Globus pallidus (tissue), 1 donor: Measurements from ENCODE around the gene NEUROD1.
A peak's percentile ranks its signal among the peaks of the same experiment; 100 is the strongest.

Source experiments
- DNase-seq: peaks from one replicate; pipeline ENCODE4 v3.0.0-alpha.2; 2015; ENCODE audit warnings: low spot score

The NEUROD1 gene

GRCh38 chr2:181680937-181681811 is 857 bp upstream of the NEUROD1 start:
- DNase-seq: no peak

GRCh38 chr2:181679544-181679979 is 755 bp downstream of the NEUROD1 start:
- DNase-seq: no peak

GRCh38 chr2:181678861-181679543 is 1.3 kb downstream of the NEUROD1 start:
- DNase-seq: no peak

- no peak for DNase-seq
Measured at GRCh38 chr2:181677912-181678586, 2.3 kb downstream of the NEUROD1 start.

GRCh38 chr2:181675254-181675653 is 5.1 kb downstream of the NEUROD1 start:
- no peak for DNase-seq

GRCh38 chr2:181674461-181674860 is 5.9 kb downstream of the NEUROD1 start:
- no peak for DNase-seq

GRCh38 chr2:181673173-181673572 is 7.1 kb downstream of the NEUROD1 start:
- DNase-seq: no peak

GRCh38 chr2:181672255-181673008 is 7.9 kb downstream of the NEUROD1 start:
- DNase-seq: no peak

- no peak for DNase-seq
Measured at GRCh38 chr2:181670632-181671031, 9.7 kb downstream of the NEUROD1 start.

GRCh38 chr2:181667234-181667633 is 13.1 kb downstream of the NEUROD1 start:
- no peak for DNase-seq

- no peak for DNase-seq
Measured at GRCh38 chr2:181662287-181662686, 18.0 kb downstream of the NEUROD1 start.

GRCh38 chr2:181660181-181660580 is 20.1 kb downstream of the NEUROD1 start:
- DNase-seq: no peak

- no peak for DNase-seq
Measured at GRCh38 chr2:181658444-181658843, 21.9 kb downstream of the NEUROD1 start.

- no peak for DNase-seq
Measured at GRCh38 chr2:181657379-181657778, 22.9 kb downstream of the NEUROD1 start.

- DNase-seq: peak; percentile 10
Measured at GRCh38 chr2:181656450-181657291, 23.6 kb downstream of the NEUROD1 start, which contains the start of gene CERKL. Gene CERKL (minus strand): TSS chr2:181657105. CDS start chr2:181657006, 99 bp downstream.

GRCh38 chr2:181655519-181655918 is 24.8 kb downstream of the NEUROD1 start:
- DNase-seq: no peak

- DNase-seq: no peak
Measured at GRCh38 chr2:181649436-181649979, 30.8 kb downstream of the NEUROD1 start.

- no peak for DNase-seq
Measured at GRCh38 chr2:181648478-181649155, 31.7 kb downstream of the NEUROD1 start.

GRCh38 chr2:181646415-181646987 is 33.8 kb downstream of the NEUROD1 start:
- DNase-seq: no peak

GRCh38 chr2:181643151-181643550 is 37.2 kb downstream of the NEUROD1 start:
- DNase-seq: no peak
